GM12865 (cell line): ENCODE measurements around the gene ARHGEF25.

Experiments used
- DNase-seq: peaks from one replicate; pipeline ENCODE4 v3.0.0; 2010; ENCODE audit warnings: low read depth
- H3K4me3 ChIP-seq: 2 replicates; pipeline ENCODE4 v1.5.1; 2011; ENCODE audit warnings: mild to moderate bottlenecking, low read depth, low read length, control low read depth
- CTCF ChIP-seq: IDR thresholded peaks from 2 replicates; pipeline ENCODE4 v1.5.1; 2011; ENCODE audit warnings: low read length, control low read depth, low read depth, inconsistent platforms; ENCODE audit not compliant: insufficient read depth; ENCODE audit errors: missing control alignments

ARHGEF25 gene

GRCh38 chr12:57604454-57604991 lies 6.7 kb upstream of the ARHGEF25 start, which contains the start of gene DTX3:
Gene DTX3, plus strand, starts transcription at chr12:57604824. Its CDS starts 1,694 bp downstream, at chr12:57606518.
- TF ChIP-seq CTCF: no peak
- DNase-seq: peak; percentile 46
- peak within 1 kb of the TSS; percentile 90 for H3K4me3 ChIP-seq

GRCh38 chr12:57604992-57605810 lies 6.0 kb upstream of the ARHGEF25 start:
- no peak for DNase-seq
- H3K4me3 ChIP-seq: peak overlapping the region; percentile 90
- no peak for TF ChIP-seq CTCF

- no peak for TF ChIP-seq CTCF
- DNase-seq: no peak
Observed at GRCh38 chr12:57605811-57606311, 5.4 kb upstream of the ARHGEF25 start.

GRCh38 chr12:57606399-57606798 lies 4.8 kb upstream of the ARHGEF25 start:
- H3K4me3 ChIP-seq: no peak overlapping the region
- TF ChIP-seq CTCF: no peak
- DNase-seq: no peak

More at GRCh38 chr12:57605811-57606311, 5.4 kb upstream of the ARHGEF25 start:
- H3K4me3 ChIP-seq: no peak overlapping the region

- no peak overlapping the region for H3K4me3 ChIP-seq
- no peak for DNase-seq
- no peak for TF ChIP-seq CTCF
Observed at GRCh38 chr12:57606821-57607220, 4.4 kb upstream of the ARHGEF25 start.

GRCh38 chr12:57607958-57608663 lies 3.1 kb upstream of the ARHGEF25 start:
- H3K4me3 ChIP-seq: no peak overlapping the region
- TF ChIP-seq CTCF: no peak
- DNase-seq: no peak
